Endothelial cell of umbilical vein (primary cell): Measurements from ENCODE around the gene VIPR2. TPM values are rescaled to one million over a fixed set of nuclear protein-coding genes. Genes with fewer than 3 reads are reported as not detected.

Experiments used
- BruUV-seq: library from RNA; stranded (reverse); fragments of 400-500 nt; replicated peaks from 2 replicates; lab custom pipeline; 2021; lab: Mats Ljungman, UMichigan
- CTCF ChIA-PET: fragments of 300-600, 350-600 bp; sonication (Branson Sonifier 250); formaldehyde crosslinking; loops from one replicate; lab custom pipeline; 2021; ENCODE audit warnings: antibody characterized with exemption, inconsistent platforms; lab: Charles Lee
- POLR2A ChIA-PET: fragments of 300-600, 350-600 bp; sonication (Branson Sonifier 250); formaldehyde crosslinking; loops from one replicate; lab custom pipeline; 2021; ENCODE audit warnings: antibody characterized with exemption, inconsistent platforms; lab: Charles Lee
- DNase-seq: peaks from one replicate; pipeline ENCODE4 v3.0.0-alpha.2; 2011; ENCODE audit warnings: low read depth, low spot score
- FAIRE-seq: peaks from 2 replicates; lab custom pipeline; 2011; peaks lifted over from hg19 to GRCh38; lab: Jason Lieb, UNC
- H2AFZ ChIP-seq: 2 replicates; pipeline ENCODE4 v1.6.0; 2012; ENCODE audit warnings: low read depth, low read length, control low read depth, inconsistent platforms
- H3K27ac ChIP-seq: 2 replicates; pipeline ENCODE4 v1.5.1; 2011; ENCODE audit warnings: low read depth, mild to moderate bottlenecking, control low read depth, low read length, moderate library complexity; ENCODE audit not compliant: insufficient read depth
- H3K27me3 ChIP-seq, 2 experiments: 2 replicates each; pipeline versions ENCODE4 v1.6.0 to v1.6.1; 2011; ENCODE audit warnings: low read length in 2 of 2, mixed read lengths in 1 of 2; ENCODE audit not compliant: control insufficient read depth in 2 of 2, insufficient read depth in 2 of 2
- H3K36me3 ChIP-seq, 2 experiments: 2 replicates in 1 of 2; 3 replicates in 1 of 2; pipeline ENCODE4 v1.5.1; 2011; ENCODE audit warnings: low read length in 2 of 2, mild to moderate bottlenecking in 1 of 2, moderate library complexity in 1 of 2; ENCODE audit not compliant: control insufficient read depth in 2 of 2, insufficient read depth in 2 of 2; ENCODE audit errors: extremely low read depth in 1 of 2
- H3K4me1 ChIP-seq: 3 replicates; pipeline ENCODE4 v1.5.1; 2011; ENCODE audit warnings: mild to moderate bottlenecking, low read length; ENCODE audit not compliant: control insufficient read depth, insufficient read depth; ENCODE audit errors: extremely low read depth
- H3K4me2 ChIP-seq: 2 replicates; pipeline ENCODE4 v1.6.1; 2011; ENCODE audit warnings: low read length, control low read depth, mixed read lengths; ENCODE audit not compliant: insufficient read depth
- H3K4me3 ChIP-seq, 3 experiments: fragments of 200-600 bp in 1 of 3; sonication (generic), shearing (Covaris generic) in 1 of 3; replicated peaks in 1 of 3; 2 replicates each; pipeline ENCODE4 v1.5.1; 2011 to 2016; ENCODE audit warnings: control low read depth in 3 of 3, low read length in 3 of 3, mild to moderate bottlenecking in 2 of 3, inconsistent platforms in 1 of 3, low read depth in 1 of 3, moderate library complexity in 1 of 3; ENCODE audit not compliant: insufficient read depth in 1 of 3
- H3K79me2 ChIP-seq: 2 replicates; pipeline ENCODE4 v1.6.0; 2012; ENCODE audit warnings: low read length, inconsistent platforms; ENCODE audit not compliant: control insufficient read depth, insufficient read depth
- H3K9ac ChIP-seq: replicated peaks from 2 replicates; pipeline ENCODE3; 2011; ENCODE audit warnings: low read length, control low read depth; ENCODE audit not compliant: insufficient read depth; ENCODE audit errors: extremely low read depth
- H3K9me1 ChIP-seq: replicated peaks from 3 replicates; pipeline ENCODE4 v1.6.0; 2011; ENCODE audit warnings: mild to moderate bottlenecking, low read length; ENCODE audit not compliant: control insufficient read depth, insufficient read depth; ENCODE audit errors: extremely low read depth
- H3K9me3 ChIP-seq: replicated peaks from 2 replicates; pipeline ENCODE4 v1.5.1; 2012; ENCODE audit warnings: low read length, inconsistent platforms; ENCODE audit not compliant: control insufficient read depth, insufficient read depth
- H4K20me1 ChIP-seq: replicated peaks from 2 replicates; pipeline ENCODE3; 2011; ENCODE audit warnings: mild to moderate bottlenecking, low read length; ENCODE audit not compliant: control insufficient read depth, insufficient read depth; ENCODE audit errors: extremely low read depth
- FOS ChIP-seq: IDR thresholded peaks from 2 replicates; pipeline ENCODE4 v1.6.1; 2011; ENCODE audit warnings: mild to moderate bottlenecking, low read length, moderate library complexity, borderline replicate concordance; ENCODE audit not compliant: insufficient read depth
- GATA2 ChIP-seq: IDR thresholded peaks from 2 replicates; pipeline ENCODE4 v1.7.0; 2011; ENCODE audit warnings: low read depth, mild to moderate bottlenecking, moderate library complexity, mixed read lengths, low read length; ENCODE audit not compliant: insufficient read length, insufficient read depth
- JUN ChIP-seq: IDR thresholded peaks from 2 replicates; pipeline ENCODE4 v1.6.1; 2011; ENCODE audit warnings: borderline replicate concordance, low read depth; ENCODE audit not compliant: insufficient read length, insufficient read depth
- MYC ChIP-seq: IDR thresholded peaks from one replicate; pipeline ENCODE4 v1.6.1; 2011; ENCODE audit warnings: mild to moderate bottlenecking, low read depth, low read length
- POLR2A ChIP-seq: IDR thresholded peaks from 2 replicates; pipeline ENCODE4 v1.6.1; 2012; ENCODE audit warnings: low read depth, mild to moderate bottlenecking, control low read depth, low read length
- POLR2AphosphoS5 ChIP-seq: IDR thresholded peaks from 2 replicates; pipeline ENCODE4 v1.6.1; 2012; ENCODE audit warnings: low read depth, mild to moderate bottlenecking, control low read depth, low read length, moderate library complexity; ENCODE audit not compliant: insufficient read depth
- dilution Hi-C: fragments of 300-500 bp; cut with MboI; formaldehyde crosslinking; loops from one replicate; pipeline ENCODE4 v1.15.0; 2019; ENCODE audit warnings: low sequenced_read_pairs; ENCODE audit not compliant: extremely low pct_ligation_motif_present
- intact Hi-C: fragments of 100-400 bp; cut with micrococcal nuclease; formaldehyde crosslinking; loops from one replicate; pipeline ENCODE4 v1.10.0; 2022
- polyA plus RNA-seq, 4 experiments: library from polyadenylated mRNA; depleted of rRNA in 3 of 4; stranded (reverse) in 3 of 4; unstranded in 1 of 4; fragments of >200 nt; gene quantifications; 2 replicates each; pipeline versions ENCODE4 v1.2.1 to v1.2.3, GENCODE V29; 2011 to 2012; ENCODE audit warnings: missing spikeins in 1 of 4
- total RNA-seq: library from RNA; stranded (reverse); gene quantifications from 2 replicates; pipeline ENCODE4 v1.2.3, GENCODE V29; 2021
- TF ChIP-seq, protein P1 (sequence below), 2 donors: IDR thresholded peaks; 1 replicate in 1 of 2; 2 replicates in 1 of 2; pipeline ENCODE4 v1.5.1; 2011; ENCODE audit warnings: low read length in 2 of 2, mild to moderate bottlenecking in 2 of 2, moderate library complexity in 2 of 2, control low read depth in 1 of 2, inconsistent platforms in 1 of 2, low read depth in 1 of 2; ENCODE audit not compliant: insufficient read depth in 1 of 2; ENCODE audit errors: extremely low read depth in 1 of 2
- TF ChIP-seq, protein P2 (sequence below): IDR thresholded peaks from 2 replicates; pipeline ENCODE4 v1.6.1; 2011; ENCODE audit not compliant: insufficient read depth, insufficient read length

Gene VIPR2
- total and polyA plus RNA-seq, 2 donors (not counting 3 experiments of a cell fraction or from before 2014, with no cell fraction given) = not detected

DNA sequence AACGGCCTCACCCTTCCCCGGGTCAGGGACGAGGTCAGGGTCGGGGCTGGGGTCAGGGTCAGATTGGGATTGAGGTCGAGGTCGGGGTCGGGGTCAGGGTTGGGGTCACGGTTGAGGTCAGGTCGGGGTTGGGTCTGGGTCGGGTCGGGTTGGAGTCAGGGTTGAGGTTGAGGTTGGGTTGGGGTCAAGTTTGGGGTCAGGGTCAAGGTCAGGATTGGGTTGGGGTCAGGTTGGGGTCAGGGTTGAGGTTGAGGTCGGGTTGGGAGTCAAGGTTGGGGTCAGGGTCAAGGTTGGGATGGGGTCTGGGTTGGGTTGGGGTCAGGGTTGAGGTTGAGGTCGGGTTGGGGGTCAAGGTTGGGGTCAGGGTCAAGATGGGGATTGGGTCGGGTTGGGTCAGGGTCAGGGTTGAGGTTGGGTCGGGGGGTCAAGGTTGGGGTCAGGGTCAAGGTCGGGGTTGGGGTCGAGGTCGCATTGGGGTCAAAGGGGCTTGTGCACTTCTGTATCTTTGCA, 131.4 kb downstream of the VIPR2 start:
- Histone ChIP-seq H3K79me2 (no peaks in the 10 kb centered on the region), H3K27me3 (no peaks in the 10 kb centered on the region), H3K36me3 (no peaks in the 10 kb centered on the region), H3K4me1 (no peaks in the 10 kb centered on the region), H3K9ac (no peak overlapping the region), H4K20me1 (no peaks in the 10 kb centered on the region), H3K9me1 (no peaks in the 10 kb centered on the region), H2AFZ (no peak overlapping the region), H3K4me3 (no peak overlapping the region), H3K27ac (no peak overlapping the region), H3K9me3 (no peaks in the 10 kb centered on the region), H3K4me2 (no peak overlapping the region)
- intact Hi-C loops (no loop called here), dilution Hi-C loops (no loop called here)
- FAIRE-seq = no peak
- POLR2A ChIA-PET = no interaction called here
- DNase-seq = no peak
- CTCF ChIA-PET = no interaction called here
- TF ChIP-seq, protein P1, sequence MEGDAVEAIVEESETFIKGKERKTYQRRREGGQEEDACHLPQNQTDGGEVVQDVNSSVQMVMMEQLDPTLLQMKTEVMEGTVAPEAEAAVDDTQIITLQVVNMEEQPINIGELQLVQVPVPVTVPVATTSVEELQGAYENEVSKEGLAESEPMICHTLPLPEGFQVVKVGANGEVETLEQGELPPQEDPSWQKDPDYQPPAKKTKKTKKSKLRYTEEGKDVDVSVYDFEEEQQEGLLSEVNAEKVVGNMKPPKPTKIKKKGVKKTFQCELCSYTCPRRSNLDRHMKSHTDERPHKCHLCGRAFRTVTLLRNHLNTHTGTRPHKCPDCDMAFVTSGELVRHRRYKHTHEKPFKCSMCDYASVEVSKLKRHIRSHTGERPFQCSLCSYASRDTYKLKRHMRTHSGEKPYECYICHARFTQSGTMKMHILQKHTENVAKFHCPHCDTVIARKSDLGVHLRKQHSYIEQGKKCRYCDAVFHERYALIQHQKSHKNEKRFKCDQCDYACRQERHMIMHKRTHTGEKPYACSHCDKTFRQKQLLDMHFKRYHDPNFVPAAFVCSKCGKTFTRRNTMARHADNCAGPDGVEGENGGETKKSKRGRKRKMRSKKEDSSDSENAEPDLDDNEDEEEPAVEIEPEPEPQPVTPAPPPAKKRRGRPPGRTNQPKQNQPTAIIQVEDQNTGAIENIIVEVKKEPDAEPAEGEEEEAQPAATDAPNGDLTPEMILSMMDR (IDR thresholded peaks at IDR 0.05; ENCODE audit: extremely low read depth in 1 of 2, insufficient read depth in 1 of 2, low read depth in 1 of 2, low read length in 2 of 2) = no peak
- TF ChIP-seq MYC (no peak), GATA2 (no peak)
- BruUV-seq = no TSS peak

GRCh38 chr7:159012353-159013069, 132.2 kb downstream of the VIPR2 start:
- Histone ChIP-seq H3K27ac (no peak overlapping the region), H3K36me3 (no peaks in the 10 kb centered on the region), H3K4me2 (no peak overlapping the region), H3K9me1 (no peaks in the 10 kb centered on the region), H3K9ac (no peak overlapping the region), H3K79me2 (no peaks in the 10 kb centered on the region), H3K27me3 (no peaks in the 10 kb centered on the region), H3K9me3 (no peaks in the 10 kb centered on the region), H3K4me1 (no peaks in the 10 kb centered on the region), H4K20me1 (no peaks in the 10 kb centered on the region), H3K4me3 (no peak overlapping the region), H2AFZ (no peak overlapping the region)
- no peak for DNase-seq
- BruUV-seq = no TSS peak
- ChIA-PET CTCF (no interaction called here), POLR2A (no interaction called here)
- FAIRE-seq = no peak
- dilution Hi-C loops (no loop called here), intact Hi-C loops (no loop called here)
- TF ChIP-seq, protein P2, sequence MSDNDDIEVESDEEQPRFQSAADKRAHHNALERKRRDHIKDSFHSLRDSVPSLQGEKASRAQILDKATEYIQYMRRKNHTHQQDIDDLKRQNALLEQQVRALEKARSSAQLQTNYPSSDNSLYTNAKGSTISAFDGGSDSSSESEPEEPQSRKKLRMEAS = no peak
- TF ChIP-seq FOS (no peak), MYC (no peak), JUN (no peak), GATA2 (no peak), POLR2AphosphoS5 (no peak), POLR2A (no peak)
- TF ChIP-seq, protein P1 (IDR thresholded peaks at IDR 0.05; ENCODE audit: extremely low read depth in 1 of 2, insufficient read depth in 1 of 2, low read depth in 1 of 2, low read length in 2 of 2) = no peak
